ENCODE results near the gene ERCC5.

Gene ERCC5

GRCh38 chr13:102901056-102901455 is 55.2 kb downstream of the ERCC5 start:
- Histone ChIP-seq H3K4me1 (ENCODE audit: control insufficient read depth, low read length) (peaks cover 22% of the 10 kb centered on the region), H3K9me3 (ENCODE audit: control insufficient read depth, insufficient read depth, low read length) (no peaks in the 10 kb centered on the region), H3K36me3 (ENCODE audit: control insufficient read depth, low read length) (no peaks in the 10 kb centered on the region), H3K27ac (ENCODE audit: low read depth, low read length) (no peak overlapping the region), H4K20me1 (ENCODE audit: control insufficient read depth, insufficient read depth, low read depth, low read length) (no peaks in the 10 kb centered on the region), H3K4me2 (ENCODE audit: low read length) (no peak overlapping the region), H3K4me3 (ENCODE audit: low read length) (no peak overlapping the region), H3K9me2 (replicated peaks; ENCODE audit: control insufficient read depth, low read length) (no peaks in the 10 kb centered on the region), H3F3A (ENCODE audit: control insufficient read depth, insufficient read depth) (no peaks in the 10 kb centered on the region), H3K27me3 (ENCODE audit: control insufficient read depth, low read length) (no peaks in the 10 kb centered on the region), H3K79me2 (ENCODE audit: control insufficient read depth, low read length) (no peaks in the 10 kb centered on the region)
- TF ChIP-seq EZH2phosphoT487 (IDR thresholded peaks at IDR 0.05; ENCODE audit: borderline replicate concordance, low read length) (no peak), CTCF (IDR thresholded peaks at IDR 0.05; ENCODE audit: low read depth, low read length, poor library complexity, severe bottlenecking) (no peak)

GRCh38 chr13:102901615-102902305 is 55.9 kb downstream of the ERCC5 start:
- H3K4me3 ChIP-seq (ENCODE audit: low read length) = no peak overlapping the region
- H3K9me3 ChIP-seq (ENCODE audit: control insufficient read depth, insufficient read depth, low read length) = no peaks in the 10 kb centered on the region
- H3K9me2 ChIP-seq (replicated peaks; ENCODE audit: control insufficient read depth, low read length) = no peaks in the 10 kb centered on the region
- no peak overlapping the region for H3K4me2 ChIP-seq (ENCODE audit: low read length)
- no peaks in the 10 kb centered on the region for H3K36me3 ChIP-seq (ENCODE audit: control insufficient read depth, low read length)
- H3K27me3 ChIP-seq (ENCODE audit: control insufficient read depth, low read length) = no peaks in the 10 kb centered on the region
- peaks cover 24% of the 10 kb centered on the region for H3K4me1 ChIP-seq (ENCODE audit: control insufficient read depth, low read length)
- no peak for TF ChIP-seq EZH2phosphoT487 (IDR thresholded peaks at IDR 0.05; ENCODE audit: borderline replicate concordance, low read length)
- TF ChIP-seq CTCF (IDR thresholded peaks at IDR 0.05; ENCODE audit: low read depth, low read length, poor library complexity, severe bottlenecking) = no peak
- H3K27ac ChIP-seq (ENCODE audit: low read depth, low read length) = no peak overlapping the region
- H4K20me1 ChIP-seq (ENCODE audit: control insufficient read depth, insufficient read depth, low read depth, low read length) = no peaks in the 10 kb centered on the region
- no peaks in the 10 kb centered on the region for H3F3A ChIP-seq (ENCODE audit: control insufficient read depth, insufficient read depth)
- H3K79me2 ChIP-seq (ENCODE audit: control insufficient read depth, low read length) = no peaks in the 10 kb centered on the region

- no peaks in the 10 kb centered on the region for H3K79me2 ChIP-seq (ENCODE audit: control insufficient read depth, low read length)
- no peak overlapping the region for H3K4me2 ChIP-seq (ENCODE audit: low read length)
- no peaks in the 10 kb centered on the region for H3K9me2 ChIP-seq (replicated peaks; ENCODE audit: control insufficient read depth, low read length)
- no peak overlapping the region for H3K4me3 ChIP-seq (ENCODE audit: low read length)
- H3K9me3 ChIP-seq (ENCODE audit: control insufficient read depth, insufficient read depth, low read length) = no peaks in the 10 kb centered on the region
- no peaks in the 10 kb centered on the region for H3K27me3 ChIP-seq (ENCODE audit: control insufficient read depth, low read length)
- no peaks in the 10 kb centered on the region for H3F3A ChIP-seq (ENCODE audit: control insufficient read depth, insufficient read depth)
- H4K20me1 ChIP-seq (ENCODE audit: control insufficient read depth, insufficient read depth, low read depth, low read length) = no peaks in the 10 kb centered on the region
- no peak overlapping the region for H3K27ac ChIP-seq (ENCODE audit: low read depth, low read length)
- TF ChIP-seq EZH2phosphoT487 (IDR thresholded peaks at IDR 0.05; ENCODE audit: borderline replicate concordance, low read length) = no peak
- TF ChIP-seq CTCF (IDR thresholded peaks at IDR 0.05; ENCODE audit: low read depth, low read length, poor library complexity, severe bottlenecking) = no peak
- no peaks in the 10 kb centered on the region for H3K36me3 ChIP-seq (ENCODE audit: control insufficient read depth, low read length)
- H3K4me1 ChIP-seq (ENCODE audit: control insufficient read depth, low read length) = peaks cover 24% of the 10 kb centered on the region
These were observed 57.0 kb downstream of the ERCC5 start for GRCh38 chr13:102902789-102903347.

Measured in DOHH2 (cell line).